Islet of Langerhans (tissue), 1 donor: ENCODE measurements around the gene GSK3B.

ENCODE experiments used
- FAIRE-seq: peaks from one replicate; lab custom pipeline; 2011; peaks lifted over from hg19 to GRCh38; lab: Jason Lieb, UNC

The GSK3B gene

GRCh38 chr3:119873646-119874045 lies 220.6 kb downstream of the GSK3B start:
- no peak for FAIRE-seq

- no peak for FAIRE-seq
These were observed 221.5 kb downstream of the GSK3B start for GRCh38 chr3:119872773-119873172.

DNA sequence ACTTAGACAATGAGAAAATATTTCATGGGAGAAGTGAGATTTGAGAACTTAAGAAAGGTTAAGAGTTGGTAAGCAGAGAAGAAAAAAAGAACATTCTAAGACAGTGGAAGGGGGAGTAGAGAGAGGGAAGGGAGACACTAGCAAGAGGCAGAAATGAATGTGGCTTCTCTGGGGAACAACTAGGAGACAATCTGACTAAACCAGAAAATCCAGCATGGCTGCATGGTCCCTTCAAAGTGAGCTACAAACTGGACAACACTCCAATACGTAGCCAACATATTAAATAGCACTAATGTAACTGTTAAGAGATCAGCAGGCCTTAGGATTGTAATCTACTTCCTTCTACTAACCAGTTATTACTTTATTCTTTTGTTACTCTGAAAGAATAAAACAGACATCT lies 222.7 kb downstream of the GSK3B start:
- no peak for FAIRE-seq

DNA sequence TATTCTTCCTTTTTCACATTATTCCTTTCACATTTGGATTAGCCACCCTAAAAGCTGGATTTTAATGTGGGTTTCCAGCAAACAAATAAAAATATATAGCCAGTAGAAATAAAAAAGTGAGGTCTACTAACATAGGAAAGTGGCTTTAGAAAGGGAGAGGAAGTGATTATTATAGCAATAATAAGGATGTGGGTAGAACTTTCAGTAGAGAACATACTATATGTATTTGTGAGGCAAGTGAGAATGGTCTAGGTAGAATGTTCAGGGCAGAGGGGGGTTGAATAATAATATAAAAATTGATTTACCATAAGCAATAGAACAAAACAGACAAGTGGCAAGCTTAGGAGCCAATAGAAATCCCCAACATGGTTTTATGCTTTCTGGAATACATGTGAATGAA lies 223.7 kb downstream of the GSK3B start:
- no peak for FAIRE-seq

DNA sequence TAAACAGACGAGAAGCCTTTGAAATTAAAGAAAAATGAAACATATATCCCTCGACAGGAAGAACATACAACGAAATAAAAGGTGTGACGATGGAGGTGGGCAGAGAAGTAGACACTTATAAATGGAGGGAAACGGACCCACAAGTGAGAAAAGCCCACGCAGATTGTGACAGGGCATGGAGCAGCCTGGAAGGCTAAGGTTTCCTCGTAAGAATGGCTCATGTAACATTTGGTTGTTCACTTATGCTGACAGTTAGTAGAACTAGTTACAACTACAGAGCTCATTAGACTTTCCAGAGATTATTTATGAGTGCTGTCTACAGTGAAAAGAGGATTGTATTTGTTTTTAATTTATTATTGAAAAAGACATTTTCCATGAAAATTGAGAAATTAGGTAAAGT lies 229.8 kb downstream of the GSK3B start:
- FAIRE-seq: no peak

- no peak for FAIRE-seq
These were observed 231.6 kb downstream of the GSK3B start for GRCh38 chr3:119862616-119863015.

DNA sequence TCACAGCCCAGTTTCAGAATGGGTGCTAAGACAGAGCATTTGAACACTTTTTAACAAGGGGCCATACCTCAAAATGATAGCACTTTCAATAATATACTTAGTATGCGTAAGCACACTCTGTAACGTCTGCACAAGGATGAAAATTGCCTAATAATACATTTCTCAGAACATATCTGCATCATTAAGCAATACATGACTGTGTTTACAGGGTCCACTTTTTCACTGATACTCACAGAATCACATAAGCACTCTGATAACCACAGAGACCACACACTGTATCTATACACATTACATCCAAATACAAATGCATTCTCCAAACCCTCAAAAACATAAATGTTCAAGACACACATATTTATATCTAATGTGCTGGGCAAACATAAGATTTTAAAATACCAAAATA lies 232.6 kb downstream of the GSK3B start:
- no peak for FAIRE-seq

DNA sequence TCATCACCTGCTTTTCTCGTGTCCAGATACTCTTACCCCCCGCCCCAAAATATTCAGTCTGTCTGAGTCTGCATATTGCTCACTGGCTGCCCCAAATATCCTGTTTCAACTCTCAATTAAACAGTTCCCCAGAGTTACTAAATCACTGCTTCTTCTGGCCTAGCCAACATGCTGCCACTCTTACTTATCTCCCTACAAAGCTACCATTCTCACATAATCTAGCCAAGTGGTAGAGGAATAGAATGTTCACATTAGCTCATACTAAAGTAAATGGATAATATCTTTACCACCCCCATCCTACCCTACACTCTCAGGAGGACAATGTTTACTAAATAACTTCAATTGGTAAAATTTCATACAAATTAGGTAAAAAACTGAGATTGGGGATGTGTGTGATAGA lies 234.5 kb downstream of the GSK3B start:
- FAIRE-seq: no peak

GRCh38 chr3:119858957-119859356 lies 235.3 kb downstream of the GSK3B start:
- FAIRE-seq: no peak

DNA sequence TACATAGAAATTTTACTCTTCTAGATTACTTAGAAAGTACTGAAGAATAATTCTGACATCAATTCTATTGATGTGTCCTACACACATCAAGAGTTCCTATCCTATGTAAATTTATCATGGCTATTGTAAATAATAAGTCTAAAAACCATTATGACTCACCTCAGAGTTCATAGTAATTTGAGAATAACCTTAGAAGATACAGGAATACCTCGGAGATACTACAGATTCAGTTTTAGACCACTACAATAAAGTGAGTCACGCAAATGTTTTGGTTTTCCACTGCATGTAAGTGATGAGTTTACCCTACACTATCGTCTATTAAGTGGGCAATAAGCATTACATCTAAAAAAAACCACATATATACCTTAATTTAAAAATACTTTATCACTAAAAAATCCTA lies 237.6 kb downstream of the GSK3B start:
- no peak for FAIRE-seq

- no peak for FAIRE-seq
These were observed 245.1 kb downstream of the GSK3B start for GRCh38 chr3:119849126-119849525.

DNA sequence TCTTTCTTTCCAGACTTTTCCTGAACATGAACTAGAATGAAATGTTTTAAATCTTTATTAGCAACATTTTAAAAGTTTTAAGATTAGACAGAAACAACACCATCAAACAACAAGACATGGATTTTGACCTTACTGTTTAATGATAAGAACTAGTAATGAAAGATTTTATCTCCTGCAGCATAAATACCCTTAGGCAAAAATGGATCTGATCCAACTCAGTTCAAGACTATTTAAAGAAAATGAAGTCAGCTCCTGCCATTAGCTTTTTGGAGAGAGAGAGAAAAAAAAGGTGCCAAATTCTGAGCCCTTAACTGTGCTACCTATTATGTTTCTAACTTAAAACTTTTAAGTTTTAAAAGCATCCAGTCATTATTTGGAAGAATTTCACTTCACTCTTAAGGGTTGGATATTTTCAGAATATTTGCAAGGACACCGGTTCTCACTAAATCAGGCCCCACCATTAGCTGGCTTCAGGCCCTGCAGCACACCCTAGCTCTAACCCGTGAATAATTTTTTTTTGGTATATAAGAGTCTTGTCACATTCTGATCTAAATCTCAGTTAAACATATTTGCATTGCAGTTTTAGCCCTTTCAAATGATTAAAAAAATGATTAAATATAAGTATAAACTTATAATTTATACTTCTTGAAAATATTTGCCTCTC lies 252.3 kb downstream of the GSK3B start:
- FAIRE-seq: no peak

DNA sequence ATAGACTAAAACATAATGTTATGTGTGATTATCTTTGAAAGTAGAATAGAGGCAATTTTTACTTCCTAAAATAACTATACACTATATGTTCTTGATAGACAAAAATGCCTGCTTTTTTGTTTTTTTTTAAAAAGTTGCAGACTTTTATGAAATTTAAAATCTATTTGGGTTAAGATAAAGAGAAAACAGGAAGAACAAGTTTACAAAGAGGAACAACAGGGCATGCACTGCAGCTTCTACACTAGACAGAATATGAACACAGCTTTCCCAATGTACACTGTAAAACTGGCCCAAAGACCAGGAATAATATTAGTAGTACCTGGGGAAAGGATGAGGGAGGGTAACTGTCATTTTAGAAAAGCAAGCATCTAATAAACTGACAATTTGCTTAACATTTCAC lies 258.7 kb downstream of the GSK3B start:
- FAIRE-seq: no peak

- no peak for FAIRE-seq
These were observed 259.4 kb downstream of the GSK3B start for GRCh38 chr3:119834754-119835370.

DNA sequence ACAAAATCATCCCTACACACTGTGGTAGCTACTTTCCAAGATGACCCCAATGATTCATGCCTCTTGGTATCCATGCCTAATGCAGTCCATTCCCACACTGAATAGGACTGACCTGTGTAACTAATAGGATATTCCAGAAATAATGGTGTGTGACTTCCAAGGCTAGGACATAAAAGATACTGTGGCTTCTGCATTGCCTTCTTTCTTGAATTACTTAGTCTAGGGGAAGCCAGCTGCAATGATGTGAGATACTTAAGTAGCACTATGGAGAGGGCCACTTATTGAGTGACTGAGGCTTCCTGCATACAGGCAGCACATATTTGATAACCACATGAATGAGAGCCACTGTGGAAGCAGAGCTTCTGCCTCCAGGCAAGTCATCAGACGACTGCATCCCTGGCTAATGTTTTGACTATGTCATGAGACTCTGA lies 262.3 kb downstream of the GSK3B start:
- no peak for FAIRE-seq

DNA sequence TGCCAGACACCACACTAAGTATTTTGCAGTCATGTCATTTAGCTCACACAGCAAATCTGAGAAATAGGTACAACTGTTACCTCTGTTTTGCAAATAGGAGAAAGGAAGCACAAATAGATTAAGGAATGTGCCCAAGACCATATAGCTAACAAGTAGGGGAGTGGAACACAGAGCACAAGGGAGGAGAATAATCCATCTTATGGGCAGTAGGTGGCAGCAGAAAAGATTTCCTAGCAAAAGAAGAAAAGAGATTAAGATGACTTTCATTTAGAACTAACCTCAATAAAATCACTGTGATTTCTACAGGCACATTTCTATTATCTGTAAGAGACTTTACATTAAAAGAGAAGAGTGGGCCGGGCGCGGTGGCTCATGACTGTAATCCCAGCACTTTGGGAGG lies 263.2 kb downstream of the GSK3B start:
- no peak for FAIRE-seq

DNA sequence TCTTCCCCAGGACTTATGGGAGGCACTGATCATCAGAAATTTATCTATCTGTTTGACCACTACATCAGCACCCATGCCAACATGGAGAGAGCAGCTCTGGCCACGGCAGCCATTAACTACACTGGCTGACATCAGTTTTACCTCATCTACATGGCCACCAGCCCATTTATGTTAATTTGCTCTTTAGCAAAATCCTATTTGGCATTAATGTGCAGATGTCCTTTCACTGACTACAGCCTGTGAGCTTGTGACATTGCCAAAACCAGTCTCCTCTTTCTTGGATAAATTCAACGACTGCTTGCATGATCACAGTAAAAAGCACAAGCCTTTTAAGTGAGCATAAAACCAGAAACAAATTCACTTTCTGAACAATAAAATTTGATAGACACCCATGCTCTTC lies 264.8 kb downstream of the GSK3B start:
- FAIRE-seq: no peak

DNA sequence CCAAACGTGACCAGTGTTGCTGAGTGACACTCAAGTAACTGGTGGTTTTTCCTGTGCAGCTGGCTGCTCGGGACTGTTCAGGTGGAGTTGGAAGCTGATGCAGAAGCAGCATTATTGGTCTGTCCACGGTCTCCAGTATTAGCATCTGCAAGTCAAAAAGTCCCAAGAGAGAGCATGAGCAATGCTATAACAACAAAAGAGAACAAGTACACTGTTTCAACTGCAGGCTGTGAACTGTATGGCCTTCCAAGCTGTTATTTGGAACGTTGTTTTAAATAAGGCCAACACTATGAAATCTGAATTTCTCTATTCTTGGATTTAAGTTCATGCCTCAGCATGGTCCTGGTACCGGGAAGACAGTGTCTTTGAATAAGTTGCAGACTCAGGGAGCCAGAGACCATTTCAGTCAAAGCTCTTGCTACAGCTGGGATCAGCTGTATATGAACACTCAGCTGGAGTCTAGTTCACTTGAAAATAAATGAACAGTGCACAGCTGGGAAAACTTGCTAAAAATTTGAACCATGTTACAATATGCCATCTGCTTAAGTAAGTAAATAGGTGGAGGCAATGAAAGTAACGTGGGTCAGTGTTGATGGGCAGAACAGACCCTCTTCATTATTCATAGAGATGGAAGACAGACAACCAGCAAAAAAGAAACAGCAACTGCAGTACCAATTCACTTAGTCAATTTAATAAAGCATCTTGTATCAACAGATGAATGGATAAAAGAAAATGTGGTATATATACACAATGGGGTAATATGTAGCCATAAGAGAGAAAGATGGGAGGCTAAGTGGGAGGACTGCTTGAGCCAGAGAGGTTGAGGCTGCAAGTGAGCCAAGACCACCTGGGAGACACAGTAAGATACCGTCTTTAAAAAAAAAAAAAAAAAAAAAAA lies 267.3 kb downstream of the GSK3B start:
- no peak for FAIRE-seq

- FAIRE-seq: no peak
These were observed 268.4 kb downstream of the GSK3B start for GRCh38 chr3:119825820-119826219.

- no peak for FAIRE-seq
These were observed 274.4 kb downstream of the GSK3B start for GRCh38 chr3:119819806-119820205.

- no peak for FAIRE-seq
These were observed 275.3 kb downstream of the GSK3B start for GRCh38 chr3:119818937-119819336.

DNA sequence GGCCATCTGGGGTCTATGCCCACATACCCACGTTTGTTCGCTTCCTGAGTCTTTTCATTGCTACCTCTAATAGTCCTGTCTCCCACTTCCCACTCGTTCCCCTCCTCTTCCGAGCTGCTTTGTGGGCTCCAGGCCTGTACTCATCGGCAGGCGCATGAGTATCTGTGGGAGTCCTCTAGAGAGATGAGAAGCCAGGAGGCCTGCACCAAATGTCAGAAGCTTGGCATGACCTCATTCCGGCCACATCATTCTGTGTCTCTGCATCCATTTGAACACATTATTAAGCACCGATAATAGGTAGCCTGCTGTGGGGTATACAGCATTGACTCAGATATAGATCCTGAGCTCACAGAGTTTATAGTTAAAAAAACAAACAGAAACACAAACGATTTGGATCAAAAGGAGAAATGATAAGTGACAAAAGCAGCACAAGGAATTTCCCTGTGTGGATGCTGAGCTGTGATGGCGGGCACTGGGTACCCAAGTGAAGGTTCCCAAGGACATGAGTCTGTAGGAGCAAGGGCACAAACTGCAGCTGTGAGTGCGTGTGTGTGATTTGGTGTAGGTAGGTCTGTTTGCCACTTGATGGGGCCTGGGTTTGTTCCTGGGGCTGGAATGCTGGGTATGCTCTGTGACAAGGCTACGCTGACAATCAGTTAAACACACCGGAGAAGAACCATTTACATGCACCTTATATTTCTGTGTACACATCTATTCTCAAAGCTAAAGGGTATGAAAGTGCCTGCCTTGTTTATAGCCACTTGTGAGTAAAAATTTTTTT lies 276.5 kb downstream of the GSK3B start:
- FAIRE-seq: no peak

- no peak for FAIRE-seq
These were observed 277.2 kb downstream of the GSK3B start for GRCh38 chr3:119817071-119817470.
